Stomach (tissue), 9 donors: ENCODE measurements around the gene DDX51. TPM values are rescaled to one million over a fixed set of nuclear protein-coding genes. Genes with fewer than 3 reads are reported as not detected.

Experiments
- DNase-seq, 2 donors: peaks; one replicate each; pipeline versions ENCODE4 v3.0.0 to v3.0.0-alpha.2; 2013 to 2019
- H3K27ac ChIP-seq, 5 donors: fragments of 200-600 bp in 4 of 5; sonication (generic) in 4 of 5; one replicate each; pipeline ENCODE4 v1.5.1; 2013 to 2019; ENCODE audit warnings: mild to moderate bottlenecking in 1 of 5, moderate library complexity in 1 of 5
- H3K27me3 ChIP-seq, 3 donors: fragments of 200-600 bp; sonication (generic); one replicate each; pipeline ENCODE4 v1.5.1; 2017 to 2019; ENCODE audit warnings: mixed run types in 1 of 3
- H3K36me3 ChIP-seq, 4 donors: fragments of 200-600 bp; sonication (generic); 1 replicate in 3 of 4; 2 replicates in 1 of 4; pipeline ENCODE4 v1.5.1; 2016 to 2019
- H3K4me1 ChIP-seq, 4 donors: fragments of 200-600 bp; sonication (generic); one replicate each; pipeline ENCODE4 v1.5.1; 2016 to 2019
- H3K4me3 ChIP-seq, 4 donors: fragments of 200-600 bp; sonication (generic) in 3 of 4; one replicate each; pipeline ENCODE4 v1.5.1; 2016 to 2019; ENCODE audit warnings: mild to moderate bottlenecking in 1 of 4
- H3K9me3 ChIP-seq, 4 donors: fragments of 200-600 bp; sonication (generic); one replicate each; pipeline ENCODE4 v1.5.1; 2016 to 2019
- CTCF ChIP-seq, 7 experiments: fragments of 450-650 bp in 4 of 7; fragments of 200-600 bp in 3 of 7; sonication (generic) in 3 of 7; IDR thresholded peaks; one replicate each; pipeline ENCODE4 v1.5.1; 2016 to 2019; ENCODE audit warnings: antibody characterized with exemption in 7 of 7, control low read depth in 2 of 7, mild to moderate bottlenecking in 1 of 7
- EP300 ChIP-seq: sonication (generic); formaldehyde crosslinking; IDR thresholded peaks from one replicate; pipeline ENCODE4 v1.6.1; 2017; ENCODE audit warnings: antibody characterized with exemption
- POLR2A ChIP-seq, 4 donors: fragments of 450-650 bp; IDR thresholded peaks; one replicate each; pipeline ENCODE4 v1.6.1; 2016; ENCODE audit warnings: antibody characterized with exemption in 4 of 4, control low read depth in 2 of 4, mild to moderate bottlenecking in 1 of 4, moderate library complexity in 1 of 4
- POLR2AphosphoS5 ChIP-seq, 3 donors: sonication (generic); formaldehyde crosslinking; IDR thresholded peaks; one replicate each; pipeline ENCODE4 v1.6.1; 2016; ENCODE audit warnings: antibody characterized with exemption in 3 of 3
- WGBS, 5 donors: extraction: QIAGEN DNeasy Blood & Tissue Kit in 3 of 5; methylation state at CpG; one replicate each; pipeline versions ENCODE4 v1.1.5 to v1.1.7; 2013 to 2018; 5-methylcytosine and 5-hydroxymethylcytosine counted together
- intact Hi-C: fragments of 100-400 bp; cut with DNase I; formaldehyde crosslinking; loops from one replicate; pipeline ENCODE4 v1.15.1; 2023; ENCODE audit warnings: low total_unique reads
- polyA plus RNA-seq, 3 donors: library from polyadenylated mRNA; stranded (reverse); fragments of 200-250 nt; gene quantifications; one replicate each; pipeline ENCODE4 v1.2.3, GENCODE V29; 2013
- total RNA-seq, 5 donors: library from RNA; depleted of rRNA; stranded (reverse); fragments of >200 nt; gene quantifications; one replicate each; pipeline versions ENCODE4 v1.1.0 to v1.2.3, GENCODE V29; 2014 to 2016
- donor health status: healthy with polysubstance abuse.
- donor health status: Bipolar disorder and iron deficiency.
- donor health status: healthy.

Gene DDX51
- total and polyA plus RNA-seq, 8 donors = 6.6 to 69.5 (median 13.2) TPM

GRCh38 chr12:132131952-132132351 lies 12.2 kb downstream of the DDX51 start:
- WGBS, 5 donors = 86 to 95% (median 90%) methylated on average over 14 of the region's 14 CpGs
- intact Hi-C loops = no loop called here
- TF ChIP-seq POLR2AphosphoS5 (IDR thresholded peaks at IDR 0.05) = no peak
- no peak for TF ChIP-seq EP300
- no peak for TF ChIP-seq POLR2A (IDR thresholded peaks at IDR 0.05)
- no peak for TF ChIP-seq CTCF (IDR thresholded peaks at IDR 0.05)
- Histone ChIP-seq H3K27ac (no peak overlapping the region), H3K27me3 (no peaks in the 10 kb centered on the region), H3K36me3 (peaks cover 0 to 28% (median 26%) of the 10 kb centered on the region in 4 donors), H3K4me3 (no peak overlapping the region), H3K9me3 (peaks cover 0 to 3% (median 0%) of the 10 kb centered on the region in 4 donors), H3K4me1 (no peaks in the 10 kb centered on the region)
- DNase-seq = no peak

GRCh38 chr12:132131229-132131628 lies 12.9 kb downstream of the DDX51 start:
- intact Hi-C loops = no loop called here
- Histone ChIP-seq H3K9me3 (peaks cover 0 to 3% (median 0%) of the 10 kb centered on the region in 4 donors), H3K4me3 (no peak overlapping the region), H3K36me3 (peaks cover 0 to 35% (median 33%) of the 10 kb centered on the region in 4 donors), H3K4me1 (no peaks in the 10 kb centered on the region), H3K27ac (no peak overlapping the region), H3K27me3 (no peaks in the 10 kb centered on the region)
- TF ChIP-seq CTCF (IDR thresholded peaks at IDR 0.05) (no peak), POLR2A (IDR thresholded peaks at IDR 0.05) (no peak), EP300 (no peak), POLR2AphosphoS5 (IDR thresholded peaks at IDR 0.05) (no peak)
- no peak for DNase-seq
- WGBS, 5 donors = 96 to 98% (median 97%) methylated on average over 12 to 14 of the region's 14 CpGs

- no peak for TF ChIP-seq EP300
- no peak for TF ChIP-seq CTCF (IDR thresholded peaks at IDR 0.05)
- TF ChIP-seq POLR2A (IDR thresholded peaks at IDR 0.05) = no peak
- TF ChIP-seq POLR2AphosphoS5 (IDR thresholded peaks at IDR 0.05) = no peak
- 89 to 95% (median 92%) methylated on average over 14 of the region's 14 CpGs for WGBS, 5 donors
- intact Hi-C loops = no loop called here
- Histone ChIP-seq H3K9me3 (peaks cover 0 to 3% (median 0%) of the 10 kb centered on the region in 4 donors), H3K27me3 (no peaks in the 10 kb centered on the region), H3K4me3 (no peak overlapping the region), H3K27ac (no peak overlapping the region), H3K4me1 (no peaks in the 10 kb centered on the region), H3K36me3 (peaks cover 0 to 40% (median 38%) of the 10 kb centered on the region in 4 donors)
- no peak for DNase-seq
These were observed 13.4 kb downstream of the DDX51 start for GRCh38 chr12:132130690-132131089.

GRCh38 chr12:132129007-132129406 lies 15.1 kb downstream of the DDX51 start:
- H3K4me1 ChIP-seq = no peaks in the 10 kb centered on the region
- 94 to 99% (median 96%) methylated on average over 3 of the region's 3 CpGs for WGBS, 5 donors
- no peak for DNase-seq
- peaks cover 0 to 3% (median 0%) of the 10 kb centered on the region in 4 donors for H3K9me3 ChIP-seq
- intact Hi-C loops = no loop called here
- H3K27ac ChIP-seq = no peak overlapping the region
- no peak for TF ChIP-seq POLR2A (IDR thresholded peaks at IDR 0.05)
- no peak for TF ChIP-seq POLR2AphosphoS5 (IDR thresholded peaks at IDR 0.05)
- TF ChIP-seq EP300 = no peak
- no peak for TF ChIP-seq CTCF (IDR thresholded peaks at IDR 0.05)
- H3K27me3 ChIP-seq = no peaks in the 10 kb centered on the region
- H3K36me3 ChIP-seq = peaks cover 0 to 57% (median 55%) of the 10 kb centered on the region in 4 donors
- H3K4me3 ChIP-seq = no peak overlapping the region
